ENCODE measurements around the gene SLC12A1.

- TF ChIP-seq, protein P1, sequence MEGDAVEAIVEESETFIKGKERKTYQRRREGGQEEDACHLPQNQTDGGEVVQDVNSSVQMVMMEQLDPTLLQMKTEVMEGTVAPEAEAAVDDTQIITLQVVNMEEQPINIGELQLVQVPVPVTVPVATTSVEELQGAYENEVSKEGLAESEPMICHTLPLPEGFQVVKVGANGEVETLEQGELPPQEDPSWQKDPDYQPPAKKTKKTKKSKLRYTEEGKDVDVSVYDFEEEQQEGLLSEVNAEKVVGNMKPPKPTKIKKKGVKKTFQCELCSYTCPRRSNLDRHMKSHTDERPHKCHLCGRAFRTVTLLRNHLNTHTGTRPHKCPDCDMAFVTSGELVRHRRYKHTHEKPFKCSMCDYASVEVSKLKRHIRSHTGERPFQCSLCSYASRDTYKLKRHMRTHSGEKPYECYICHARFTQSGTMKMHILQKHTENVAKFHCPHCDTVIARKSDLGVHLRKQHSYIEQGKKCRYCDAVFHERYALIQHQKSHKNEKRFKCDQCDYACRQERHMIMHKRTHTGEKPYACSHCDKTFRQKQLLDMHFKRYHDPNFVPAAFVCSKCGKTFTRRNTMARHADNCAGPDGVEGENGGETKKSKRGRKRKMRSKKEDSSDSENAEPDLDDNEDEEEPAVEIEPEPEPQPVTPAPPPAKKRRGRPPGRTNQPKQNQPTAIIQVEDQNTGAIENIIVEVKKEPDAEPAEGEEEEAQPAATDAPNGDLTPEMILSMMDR (IDR thresholded peaks at IDR 0.05), result no peak
- no peak for TF ChIP-seq POLR2A (IDR thresholded peaks at IDR 0.05)
- no peak for TF ChIP-seq EP300 (IDR thresholded peaks at IDR 0.05; ENCODE audit: low read depth)
Measured at GRCh38 chr15:48205981-48206380, at the start of gene SLC12A1.

All from transverse colon (tissue), 3 donors.